Amygdala (tissue), 56 donors: Measurements from ENCODE around the gene SLC25A18.
"Not testable (repeated sequence)": the region's sequence is repeated elsewhere in the genome, so short reads cannot be mapped to it uniquely, and the experiment has no call there.

ENCODE experiments used
- DNase-seq, 56 donors: peaks; one replicate each; lab custom pipeline; 2025; lab: John Stamatoyannopoulos, UW

SLC25A18 gene

GRCh38 chr22:17603668-17604067, 40.4 kb downstream of the SLC25A18 start:
- no peak for DNase-seq

GRCh38 chr22:17606496-17606895, 43.2 kb downstream of the SLC25A18 start:
- no peak for DNase-seq

- no peak for DNase-seq
Observed at GRCh38 chr22:17607891-17608521, 44.7 kb downstream of the SLC25A18 start.

GRCh38 chr22:17612057-17612456, 48.8 kb downstream of the SLC25A18 start:
- no peak for DNase-seq

- no peak for DNase-seq
Observed at GRCh38 chr22:17613280-17613679, 50.0 kb downstream of the SLC25A18 start.

GRCh38 chr22:17627961-17628405, 64.7 kb downstream of the SLC25A18 start:
- DNase-seq = peak in 1 of 56 donors; percentile 27

- peak; percentile 56 to 98 (median 93) for DNase-seq
Observed at GRCh38 chr22:17628406-17629172, 65.3 kb downstream of the SLC25A18 start, which contains the start of gene ATP6V1E1. TSS of gene ATP6V1E1 (minus strand) at chr22:17628749. CDS start at chr22:17628635, 114 bp downstream.

GRCh38 chr22:17629173-17629489, 65.8 kb downstream of the SLC25A18 start:
- DNase-seq = no peak

GRCh38 chr22:17629641-17630040, 66.3 kb downstream of the SLC25A18 start:
- no peak for DNase-seq

GRCh38 chr22:17631076-17631565, 67.8 kb downstream of the SLC25A18 start:
- no peak for DNase-seq

- no peak for DNase-seq
Observed at GRCh38 chr22:17633217-17633997, 70.1 kb downstream of the SLC25A18 start.

- no peak for DNase-seq
Observed at GRCh38 chr22:17633998-17634323, 70.7 kb downstream of the SLC25A18 start.

GRCh38 chr22:17634696-17635095, 71.4 kb downstream of the SLC25A18 start:
- no peak for DNase-seq

GRCh38 chr22:17636850-17637249, 73.6 kb downstream of the SLC25A18 start:
- DNase-seq = not testable (repeated sequence)

- DNase-seq = no peak
Observed at GRCh38 chr22:17637490-17638181, 74.3 kb downstream of the SLC25A18 start.

GRCh38 chr22:17638182-17638431, 74.8 kb downstream of the SLC25A18 start:
- DNase-seq = peak in 8 of 56 donors; percentile 38 to 70 (median 53)

- DNase-seq = peak; percentile 29 to 93 (median 79)
Observed at GRCh38 chr22:17638432-17639246, 75.3 kb downstream of the SLC25A18 start, which contains the start of gene BCL2L13. TSS of gene BCL2L13 (plus strand) at chr22:17638757. CDS start at chr22:17655712, 16,955 bp downstream.

GRCh38 chr22:17639247-17639741, 76.0 kb downstream of the SLC25A18 start:
- peak in 2 of 56 donors; percentile 1 to 7 for DNase-seq
